Measurements from ENCODE around the gene HDAC11.
"Not testable (repeated sequence)": the region's sequence is repeated elsewhere in the genome, so short reads cannot be mapped to it uniquely, and the experiment has no call there.

The HDAC11 gene

GRCh38 chr3:13470894-13471574 lies 9.1 kb upstream of the HDAC11 start:
- DNase-seq (ENCODE audit: low spot score): no peak

GRCh38 chr3:13472286-13472685 lies 7.8 kb upstream of the HDAC11 start:
- no peak for DNase-seq (ENCODE audit: low spot score)

- DNase-seq (ENCODE audit: low spot score): no peak
Observed at GRCh38 chr3:13473020-13473419, 7.1 kb upstream of the HDAC11 start.

GRCh38 chr3:13474021-13474420 lies 6.1 kb upstream of the HDAC11 start:
- no peak for DNase-seq (ENCODE audit: low spot score)

- DNase-seq (ENCODE audit: low spot score): no peak
Observed at GRCh38 chr3:13474776-13475303, 5.3 kb upstream of the HDAC11 start.

GRCh38 chr3:13475871-13476590 lies 4.1 kb upstream of the HDAC11 start:
- no peak for DNase-seq (ENCODE audit: low spot score)

- no peak for DNase-seq (ENCODE audit: low spot score)
Observed at GRCh38 chr3:13477943-13478342, 2.2 kb upstream of the HDAC11 start.

GRCh38 chr3:13479332-13479581 lies 849 bp upstream of the HDAC11 start:
- DNase-seq (ENCODE audit: low spot score): no peak

GRCh38 chr3:13480340-13481318 lies 523 bp downstream of the HDAC11 start:
- peak; percentile 31 for DNase-seq (ENCODE audit: low spot score)

- no peak for DNase-seq (ENCODE audit: low spot score)
Observed at GRCh38 chr3:13482106-13482690, 2.1 kb downstream of the HDAC11 start.

GRCh38 chr3:13483286-13483685 lies 3.2 kb downstream of the HDAC11 start:
- DNase-seq (ENCODE audit: low spot score): no peak

GRCh38 chr3:13483988-13484695 lies 4.0 kb downstream of the HDAC11 start:
- DNase-seq (ENCODE audit: low spot score): no peak

GRCh38 chr3:13484851-13485590 lies 4.9 kb downstream of the HDAC11 start:
- peak; percentile 24 for DNase-seq (ENCODE audit: low spot score)

- DNase-seq (ENCODE audit: low spot score): not testable (repeated sequence)
Observed at GRCh38 chr3:13485630-13486562, 5.8 kb downstream of the HDAC11 start.

GRCh38 chr3:13487403-13487802 lies 7.3 kb downstream of the HDAC11 start:
- no peak for DNase-seq (ENCODE audit: low spot score)

- no peak for DNase-seq (ENCODE audit: low spot score)
Observed at GRCh38 chr3:13491206-13491974, 11.3 kb downstream of the HDAC11 start.

GRCh38 chr3:13492048-13492447 lies 11.9 kb downstream of the HDAC11 start:
- DNase-seq (ENCODE audit: low spot score): no peak

- no peak for DNase-seq (ENCODE audit: low spot score)
Observed at GRCh38 chr3:13492976-13493866, 13.1 kb downstream of the HDAC11 start.
